AG04450 (cell line): ENCODE data around the gene GTPBP2. TPM values are rescaled to one million over a fixed set of nuclear protein-coding genes. Genes with fewer than 3 reads are reported as not detected.

Source experiments
- CTCF ChIA-PET: fragments of 300-600, 350-600 bp; formaldehyde crosslinking; extraction: SDS; loops from one replicate; lab custom pipeline; 2022; ENCODE audit warnings: antibody characterized with exemption, inconsistent platforms; lab: Charles Lee
- POLR2A ChIA-PET: fragments of 350-600 bp; formaldehyde crosslinking; extraction: SDS; loops from one replicate; lab custom pipeline; 2021; ENCODE audit warnings: antibody characterized with exemption, inconsistent platforms; lab: Yijun Ruan, JAX
- DNase-seq: peaks from one replicate; pipeline ENCODE4 v3.0.0-alpha.2; 2011; ENCODE audit warnings: low read depth, low spot score
- H3K27ac ChIP-seq: one replicate; pipeline ENCODE4 v1.5.1; 2012; ENCODE audit warnings: low read depth, low read length, control low read depth
- H3K27me3 ChIP-seq: one replicate; pipeline ENCODE4 v1.6.0; 2012; ENCODE audit warnings: low read length; ENCODE audit not compliant: control insufficient read depth, insufficient read depth
- H3K4me3 ChIP-seq: 2 replicates; pipeline ENCODE4 v1.5.1; 2011; ENCODE audit warnings: mild to moderate bottlenecking, low read depth, low read length, control low read depth
- H3K9me3 ChIP-seq: 2 replicates; pipeline ENCODE4 v1.5.1; 2012; ENCODE audit warnings: low read length; ENCODE audit not compliant: control insufficient read depth, insufficient read depth
- polyA minus RNA-seq: library from RNA; depleted of rRNA, polyadenylated mRNA; stranded (reverse); fragments of >200 nt; gene quantifications from 2 replicates; pipeline ENCODE4 v1.2.3, GENCODE V29; 2011; rRNA and poly(A)+ RNA removed
- polyA plus RNA-seq: library from polyadenylated mRNA; depleted of rRNA; stranded (reverse); fragments of >200 nt; gene quantifications from 2 replicates; pipeline ENCODE4 v1.2.3, GENCODE V29; 2011; rRNA removed
- TF ChIP-seq, protein P1 (sequence below): IDR thresholded peaks from 2 replicates; pipeline ENCODE4 v1.5.1; 2011; ENCODE audit warnings: low read depth, low read length, control low read depth, inconsistent platforms

Gene GTPBP2, protein sequence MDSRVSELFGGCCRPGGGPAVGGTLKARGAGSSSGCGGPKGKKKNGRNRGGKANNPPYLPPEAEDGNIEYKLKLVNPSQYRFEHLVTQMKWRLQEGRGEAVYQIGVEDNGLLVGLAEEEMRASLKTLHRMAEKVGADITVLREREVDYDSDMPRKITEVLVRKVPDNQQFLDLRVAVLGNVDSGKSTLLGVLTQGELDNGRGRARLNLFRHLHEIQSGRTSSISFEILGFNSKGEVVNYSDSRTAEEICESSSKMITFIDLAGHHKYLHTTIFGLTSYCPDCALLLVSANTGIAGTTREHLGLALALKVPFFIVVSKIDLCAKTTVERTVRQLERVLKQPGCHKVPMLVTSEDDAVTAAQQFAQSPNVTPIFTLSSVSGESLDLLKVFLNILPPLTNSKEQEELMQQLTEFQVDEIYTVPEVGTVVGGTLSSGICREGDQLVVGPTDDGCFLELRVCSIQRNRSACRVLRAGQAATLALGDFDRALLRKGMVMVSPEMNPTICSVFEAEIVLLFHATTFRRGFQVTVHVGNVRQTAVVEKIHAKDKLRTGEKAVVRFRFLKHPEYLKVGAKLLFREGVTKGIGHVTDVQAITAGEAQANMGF
- 60.8 and 72.5 TPM in 2 replicates for polyA plus RNA-seq
- polyA minus RNA-seq: 72.9 and 93.6 TPM in 2 replicates

DNA sequence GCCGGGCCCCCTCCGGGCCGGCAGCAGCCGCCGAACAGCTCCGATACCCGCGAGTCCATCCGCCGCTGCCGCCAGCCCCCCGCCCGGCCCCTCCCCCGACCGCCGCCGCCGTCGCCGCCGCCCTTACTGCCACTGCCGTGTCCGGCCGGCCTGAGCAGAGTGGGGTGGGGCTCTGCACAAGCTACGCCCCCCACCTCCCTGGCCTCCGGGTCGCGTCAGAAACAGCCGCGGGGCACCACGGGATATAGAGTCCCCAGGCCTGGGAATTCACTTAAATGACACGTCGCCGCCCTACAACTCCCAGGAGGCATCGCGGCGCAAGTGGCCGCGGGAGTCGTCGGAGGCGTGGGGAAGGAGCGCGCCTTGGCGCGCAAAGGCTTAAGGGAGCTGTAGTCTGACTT is at the start of gene GTPBP2:
TSS of gene GTPBP2 (minus strand) at position 161 of the 401 bp plus-strand sequence. CDS start at position 59, 102 bp downstream.
- CTCF ChIA-PET: interaction anchor here (0.7 to 1.7 kb wide), 3 partner anchors 20 to 450 kb away, joined by 3 to 5 read pairs (median 3); no protein-coding TSS in a partner anchor
- TF ChIP-seq, protein P1, sequence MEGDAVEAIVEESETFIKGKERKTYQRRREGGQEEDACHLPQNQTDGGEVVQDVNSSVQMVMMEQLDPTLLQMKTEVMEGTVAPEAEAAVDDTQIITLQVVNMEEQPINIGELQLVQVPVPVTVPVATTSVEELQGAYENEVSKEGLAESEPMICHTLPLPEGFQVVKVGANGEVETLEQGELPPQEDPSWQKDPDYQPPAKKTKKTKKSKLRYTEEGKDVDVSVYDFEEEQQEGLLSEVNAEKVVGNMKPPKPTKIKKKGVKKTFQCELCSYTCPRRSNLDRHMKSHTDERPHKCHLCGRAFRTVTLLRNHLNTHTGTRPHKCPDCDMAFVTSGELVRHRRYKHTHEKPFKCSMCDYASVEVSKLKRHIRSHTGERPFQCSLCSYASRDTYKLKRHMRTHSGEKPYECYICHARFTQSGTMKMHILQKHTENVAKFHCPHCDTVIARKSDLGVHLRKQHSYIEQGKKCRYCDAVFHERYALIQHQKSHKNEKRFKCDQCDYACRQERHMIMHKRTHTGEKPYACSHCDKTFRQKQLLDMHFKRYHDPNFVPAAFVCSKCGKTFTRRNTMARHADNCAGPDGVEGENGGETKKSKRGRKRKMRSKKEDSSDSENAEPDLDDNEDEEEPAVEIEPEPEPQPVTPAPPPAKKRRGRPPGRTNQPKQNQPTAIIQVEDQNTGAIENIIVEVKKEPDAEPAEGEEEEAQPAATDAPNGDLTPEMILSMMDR: no peak
- POLR2A ChIA-PET: interaction anchor here (0.5 to 1.9 kb wide), 15 partner anchors 10 to 716 kb away, joined by 3 to 14 read pairs (median 4); partner anchors contain the start of genes HSP90AB1, POLH, POLR1C and RSPH9
- H3K9me3 ChIP-seq: no peaks in the 10 kb centered on the region; the same call in 1 of the 2 replicates
- peak; percentile 97 for DNase-seq
- H3K27ac ChIP-seq: peak within 1 kb of the TSS; percentile 96
- peak within 1 kb of the TSS; percentile 84 for H3K4me3 ChIP-seq
- H3K27me3 ChIP-seq: no peaks in the 10 kb centered on the region

DNA sequence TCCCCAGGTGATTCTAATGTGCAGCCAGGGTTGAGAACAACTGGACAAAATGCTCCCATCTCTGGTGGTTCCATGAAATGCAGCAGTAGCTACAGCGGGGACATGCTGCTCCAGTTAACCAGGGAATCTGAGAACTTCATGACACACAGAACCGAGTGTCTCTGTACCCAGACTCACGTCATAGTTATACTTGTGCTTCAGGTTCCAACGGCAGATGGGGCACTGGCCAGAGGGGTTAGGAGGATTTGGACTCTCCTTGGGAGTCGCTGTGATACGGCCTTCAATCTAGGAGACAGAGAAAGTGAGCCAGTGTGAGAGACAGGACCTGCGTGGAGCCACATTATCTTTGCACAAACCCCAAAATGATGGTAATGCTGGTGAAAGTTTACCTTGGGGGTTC is 49.3 kb upstream of the GTPBP2 start:
- Histone ChIP-seq H3K27ac (no peak overlapping the region), H3K9me3 (no peaks in the 10 kb centered on the region), H3K4me3 (no peak overlapping the region), H3K27me3 (no peaks in the 10 kb centered on the region)
- CTCF ChIA-PET: interaction anchor here (1.1 to 2.8 kb wide), 2 partner anchors 11 to 400 kb away, joined by 3 to 11 read pairs; no protein-coding TSS in a partner anchor
- DNase-seq: no peak
- POLR2A ChIA-PET: no interaction called here
- TF ChIP-seq, protein P1: no peak

DNA sequence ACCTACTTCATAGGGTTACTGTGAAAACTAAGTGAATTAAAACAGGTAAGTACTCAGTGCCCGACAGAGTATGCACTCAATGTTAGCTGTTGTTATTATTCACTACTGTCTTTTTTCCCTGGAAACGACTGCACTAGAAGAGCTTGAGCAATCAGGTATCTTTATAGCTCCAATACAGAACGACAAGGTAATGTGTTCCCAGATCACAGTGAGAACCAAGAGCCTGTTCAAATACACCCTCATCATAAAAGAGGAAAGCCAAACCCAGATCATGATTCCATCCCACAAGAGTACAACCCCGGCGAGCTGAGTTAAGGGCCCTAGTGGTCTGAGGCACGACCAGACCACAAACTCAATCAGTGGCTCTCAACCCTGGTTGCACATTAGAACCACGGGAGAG is 48.7 kb upstream of the GTPBP2 start:
- DNase-seq: no peak
- ChIA-PET CTCF (interaction anchor here (2.8 kb wide), 1 partner anchor 10 kb away, joined by 11 read pairs; no protein-coding TSS in a partner anchor), POLR2A (no interaction called here)

DNA sequence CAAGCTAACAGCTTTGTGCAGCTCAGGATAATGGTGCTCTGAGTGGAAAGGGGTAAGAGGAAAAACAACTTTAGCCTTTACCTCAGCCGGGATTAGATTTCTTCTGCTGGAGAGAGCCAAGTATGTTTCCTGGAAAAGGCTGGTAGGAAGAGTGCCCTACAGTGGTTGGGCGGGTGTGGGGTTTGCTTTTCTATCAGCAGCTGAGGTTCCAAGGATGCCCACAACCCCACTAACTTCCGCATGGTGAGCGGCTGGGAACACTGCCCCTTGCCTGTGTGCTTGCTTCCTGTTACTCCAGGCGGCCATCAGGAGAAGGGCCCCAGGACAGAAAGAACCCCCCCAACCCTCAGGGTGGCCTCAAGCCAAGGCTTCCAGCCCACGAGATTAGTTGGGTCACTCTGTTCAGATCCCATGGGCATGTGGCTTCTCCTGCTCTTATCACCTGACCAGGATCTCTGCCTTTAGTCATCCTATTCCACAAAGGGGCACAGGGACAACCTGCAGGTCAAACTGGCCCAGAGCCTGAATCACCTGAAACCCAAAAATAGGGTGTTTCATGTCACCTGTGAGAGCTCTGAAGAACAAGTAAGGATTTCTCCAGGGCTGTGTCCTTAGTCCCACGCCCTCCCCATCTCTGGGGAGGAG is 48.0 kb upstream of the GTPBP2 start:
- Histone ChIP-seq H3K9me3 (no peaks in the 10 kb centered on the region), H3K27me3 (no peaks in the 10 kb centered on the region), H3K27ac (no peak overlapping the region), H3K4me3 (no peak overlapping the region)
- ChIA-PET CTCF (interaction anchor here (2.8 kb wide), 1 partner anchor 10 kb away, joined by 11 read pairs; no protein-coding TSS in a partner anchor), POLR2A (no interaction called here)
- TF ChIP-seq, protein P1: no peak
- DNase-seq: no peak

More for the DNA sequence above, 48.7 kb upstream of the GTPBP2 start:
- H3K4me3 ChIP-seq: no peak overlapping the region
- TF ChIP-seq, protein P1: no peak
- H3K27me3 ChIP-seq: no peaks in the 10 kb centered on the region
- H3K27ac ChIP-seq: no peak overlapping the region
- no peaks in the 10 kb centered on the region for H3K9me3 ChIP-seq
